ENCODE data around the gene MAIP1. TPM values are rescaled to one million over a fixed set of nuclear protein-coding genes. Genes with fewer than 3 reads are reported as not detected.
A peak's percentile ranks its signal among the peaks of the same experiment; 100 is the strongest.

MAIP1 gene
- total and polyA plus RNA-seq, 7 experiments from 2014 or later: 14.5 to 27.8 (median 17.9) TPM

- Histone ChIP-seq H3K4me1 (ENCODE audit: control insufficient read depth in 2 of 2, insufficient read depth in 2 of 2, low read length in 2 of 2) (no peaks in the 10 kb centered on the region), H3K27ac (ENCODE audit: low read depth, low read length) (no peak overlapping the region), H3K27me3 (ENCODE audit: control insufficient read depth in 2 of 2, insufficient read depth in 2 of 2, low read length in 2 of 2) (no peaks in the 10 kb centered on the region), H3K4me3 (ENCODE audit: low read length) (no peak overlapping the region), H3K36me3 (ENCODE audit: control insufficient read depth in 2 of 3, insufficient read depth in 3 of 3, low read length in 3 of 3) (no peaks in the 10 kb centered on the region), H3K9me3 (ENCODE audit: control insufficient read depth in 2 of 3, low read length in 3 of 3) (no peaks in the 10 kb centered on the region)
- Mint-ChIP-seq H3K27ac (peak overlapping the region in 2 of 9 donors; percentile 25 to 68), H3K36me3 (peaks cover 0 to 5% (median 0%) of the 10 kb centered on the region in 5 donors), H3K27me3 (no peaks in the 10 kb centered on the region), H3K4me1 (peaks cover 0 to 8% (median 6%) of the 10 kb centered on the region in 7 donors), H3K9me3 (peaks cover 0 to 5% (median 0%) of the 10 kb centered on the region in 11 donors), H3K4me3 (no peak overlapping the region)
- intact Hi-C loops (cut with micrococcal nuclease): loop anchor here in 1 of 2 donors (1.0 kb wide), 1 partner anchor 486 kb away; no protein-coding TSS in a partner anchor
- ATAC-seq: peak; percentile 74
- DNase-seq: peak in 8 of 9 donors; percentile 28 to 53 (median 41)
- POLR2A ChIA-PET: interaction anchor here (1.3 kb wide), 1 partner anchor 483 kb away, joined by 4 read pairs; no protein-coding TSS in a partner anchor
- CTCF ChIA-PET: interaction anchor here (0.6 to 1.1 kb wide), 2 partner anchors 13 to 21 kb away, joined by 3 read pairs; no protein-coding TSS in a partner anchor
Measured at GRCh38 chr2:199985625-199986207, 30.3 kb downstream of the MAIP1 start.

- ChIA-PET CTCF (no interaction called here), POLR2A (no interaction called here)
- DNase-seq: no peak
- intact Hi-C loops (cut with micrococcal nuclease): no loop called here
- no peak overlapping the region for H3K27ac ChIP-seq (ENCODE audit: low read depth, low read length)
- no peaks in the 10 kb centered on the region for H3K36me3 ChIP-seq (ENCODE audit: control insufficient read depth in 2 of 3, insufficient read depth in 3 of 3, low read length in 3 of 3)
- H3K4me1 ChIP-seq (ENCODE audit: control insufficient read depth in 2 of 2, insufficient read depth in 2 of 2, low read length in 2 of 2): no peaks in the 10 kb centered on the region
- H3K4me1 Mint-ChIP-seq: peaks cover 0 to 8% (median 6%) of the 10 kb centered on the region in 7 donors
- peaks cover 0 to 4% (median 0%) of the 10 kb centered on the region in 5 donors for H3K36me3 Mint-ChIP-seq
- no peak for ATAC-seq
- H3K9me3 Mint-ChIP-seq: peaks cover 0 to 5% (median 0%) of the 10 kb centered on the region in 11 donors
- no peak overlapping the region for H3K27ac Mint-ChIP-seq
- H3K9me3 ChIP-seq (ENCODE audit: control insufficient read depth in 2 of 3, low read length in 3 of 3): no peaks in the 10 kb centered on the region
- no peak overlapping the region for H3K4me3 ChIP-seq (ENCODE audit: low read length)
- H3K27me3 Mint-ChIP-seq: peaks cover 0 to 1% (median 0%) of the 10 kb centered on the region in 5 donors
- H3K4me3 Mint-ChIP-seq: no peak overlapping the region
- no peaks in the 10 kb centered on the region for H3K27me3 ChIP-seq (ENCODE audit: control insufficient read depth in 2 of 2, insufficient read depth in 2 of 2, low read length in 2 of 2)
Measured at GRCh38 chr2:199987586-199987985, 32.2 kb downstream of the MAIP1 start.

- POLR2A ChIA-PET: no interaction called here
- H3K27ac ChIP-seq (ENCODE audit: low read depth, low read length): no peak overlapping the region
- no peaks in the 10 kb centered on the region for H3K9me3 ChIP-seq (ENCODE audit: control insufficient read depth in 2 of 3, low read length in 3 of 3)
- no peaks in the 10 kb centered on the region for H3K36me3 Mint-ChIP-seq
- no peaks in the 10 kb centered on the region for H3K36me3 ChIP-seq (ENCODE audit: control insufficient read depth in 2 of 3, insufficient read depth in 3 of 3, low read length in 3 of 3)
- H3K27me3 Mint-ChIP-seq: peaks cover 0 to 4% (median 0%) of the 10 kb centered on the region in 5 donors
- peaks cover 0 to 5% (median 0%) of the 10 kb centered on the region in 11 donors for H3K9me3 Mint-ChIP-seq
- no peaks in the 10 kb centered on the region for H3K4me1 ChIP-seq (ENCODE audit: control insufficient read depth in 2 of 2, insufficient read depth in 2 of 2, low read length in 2 of 2)
- intact Hi-C loops (cut with micrococcal nuclease): no loop called here
- CTCF ChIA-PET: no interaction called here
- H3K4me1 Mint-ChIP-seq: peaks cover 0 to 11% (median 6%) of the 10 kb centered on the region in 7 donors
- peak in 1 of 9 donors; percentile 1 for DNase-seq
- no peak overlapping the region for H3K4me3 Mint-ChIP-seq
- H3K27ac Mint-ChIP-seq: no peak overlapping the region
- peak; percentile 20 for ATAC-seq
- no peaks in the 10 kb centered on the region for H3K27me3 ChIP-seq (ENCODE audit: control insufficient read depth in 2 of 2, insufficient read depth in 2 of 2, low read length in 2 of 2)
- H3K4me3 ChIP-seq (ENCODE audit: low read length): no peak overlapping the region
Measured at GRCh38 chr2:199988151-199988550, 32.8 kb downstream of the MAIP1 start.

- Histone ChIP-seq H3K27ac (ENCODE audit: low read depth, low read length) (no peak overlapping the region), H3K4me1 (ENCODE audit: control insufficient read depth in 2 of 2, insufficient read depth in 2 of 2, low read length in 2 of 2) (no peaks in the 10 kb centered on the region), H3K36me3 (ENCODE audit: control insufficient read depth in 2 of 3, insufficient read depth in 3 of 3, low read length in 3 of 3) (no peaks in the 10 kb centered on the region), H3K4me3 (ENCODE audit: low read length) (no peak overlapping the region), H3K27me3 (ENCODE audit: control insufficient read depth in 2 of 2, insufficient read depth in 2 of 2, low read length in 2 of 2) (no peaks in the 10 kb centered on the region), H3K9me3 (ENCODE audit: control insufficient read depth in 2 of 3, low read length in 3 of 3) (no peaks in the 10 kb centered on the region)
- CTCF ChIA-PET: interaction anchor here (1.1 kb wide), 1 partner anchor 15 kb away, joined by 3 read pairs; no protein-coding TSS in a partner anchor
- no peak for DNase-seq
- no peak overlapping the region for H3K27ac Mint-ChIP-seq
- H3K27me3 Mint-ChIP-seq: peaks cover 0 to 4% (median 0%) of the 10 kb centered on the region in 5 donors
- no peak overlapping the region for H3K4me3 Mint-ChIP-seq
- ATAC-seq: no peak
- peaks cover 0 to 11% (median 6%) of the 10 kb centered on the region in 7 donors for H3K4me1 Mint-ChIP-seq
- intact Hi-C loops (cut with micrococcal nuclease): no loop called here
- no peaks in the 10 kb centered on the region for H3K36me3 Mint-ChIP-seq
- H3K9me3 Mint-ChIP-seq: peaks cover 0 to 5% (median 0%) of the 10 kb centered on the region in 11 donors
- POLR2A ChIA-PET: no interaction called here
Measured at GRCh38 chr2:199989822-199990221, 34.4 kb downstream of the MAIP1 start.

GRCh38 chr2:199991691-199992090 lies 36.3 kb downstream of the MAIP1 start:
- ChIA-PET CTCF (no interaction called here), POLR2A (no interaction called here)
- H3K4me1 Mint-ChIP-seq: peaks cover 0 to 3% (median 0%) of the 10 kb centered on the region in 7 donors

GRCh38 chr2:199992296-199992695 lies 36.9 kb downstream of the MAIP1 start:
- ChIA-PET POLR2A (no interaction called here), CTCF (no interaction called here)
- H3K9me3 ChIP-seq (ENCODE audit: control insufficient read depth in 2 of 3, low read length in 3 of 3): no peaks in the 10 kb centered on the region
- peaks cover 0 to 3% (median 0%) of the 10 kb centered on the region in 5 donors for H3K36me3 Mint-ChIP-seq
- intact Hi-C loops (cut with micrococcal nuclease): no loop called here
- peaks cover 0 to 3% (median 0%) of the 10 kb centered on the region in 7 donors for H3K4me1 Mint-ChIP-seq
- no peaks in the 10 kb centered on the region for H3K9me3 Mint-ChIP-seq
- peaks cover 0 to 6% (median 0%) of the 10 kb centered on the region in 5 donors for H3K27me3 Mint-ChIP-seq
- no peak overlapping the region for H3K4me3 Mint-ChIP-seq
- H3K4me1 ChIP-seq (ENCODE audit: control insufficient read depth in 2 of 2, insufficient read depth in 2 of 2, low read length in 2 of 2): no peaks in the 10 kb centered on the region
- no peak overlapping the region for H3K27ac Mint-ChIP-seq
- ATAC-seq: no peak
- DNase-seq: no peak
- H3K27ac ChIP-seq (ENCODE audit: low read depth, low read length): no peak overlapping the region
- H3K36me3 ChIP-seq (ENCODE audit: control insufficient read depth in 2 of 3, insufficient read depth in 3 of 3, low read length in 3 of 3): no peaks in the 10 kb centered on the region
- H3K4me3 ChIP-seq (ENCODE audit: low read length): no peak overlapping the region
- H3K27me3 ChIP-seq (ENCODE audit: control insufficient read depth in 2 of 2, insufficient read depth in 2 of 2, low read length in 2 of 2): no peaks in the 10 kb centered on the region

More at GRCh38 chr2:199991691-199992090, 36.3 kb downstream of the MAIP1 start:
- no peak overlapping the region for H3K4me3 Mint-ChIP-seq
- no peak for DNase-seq
- no peak overlapping the region for H3K27ac Mint-ChIP-seq
- no peaks in the 10 kb centered on the region for H3K36me3 ChIP-seq (ENCODE audit: control insufficient read depth in 2 of 3, insufficient read depth in 3 of 3, low read length in 3 of 3)
- no peak overlapping the region for H3K4me3 ChIP-seq (ENCODE audit: low read length)
- peaks cover 0 to 3% (median 0%) of the 10 kb centered on the region in 5 donors for H3K36me3 Mint-ChIP-seq
- H3K27ac ChIP-seq (ENCODE audit: low read depth, low read length): no peak overlapping the region
- H3K27me3 Mint-ChIP-seq: peaks cover 0 to 6% (median 0%) of the 10 kb centered on the region in 5 donors
- no peaks in the 10 kb centered on the region for H3K4me1 ChIP-seq (ENCODE audit: control insufficient read depth in 2 of 2, insufficient read depth in 2 of 2, low read length in 2 of 2)
- H3K9me3 Mint-ChIP-seq: no peaks in the 10 kb centered on the region
- H3K9me3 ChIP-seq (ENCODE audit: control insufficient read depth in 2 of 3, low read length in 3 of 3): no peaks in the 10 kb centered on the region
- H3K27me3 ChIP-seq (ENCODE audit: control insufficient read depth in 2 of 2, insufficient read depth in 2 of 2, low read length in 2 of 2): no peaks in the 10 kb centered on the region
- intact Hi-C loops (cut with micrococcal nuclease): no loop called here
- ATAC-seq: no peak

- Mint-ChIP-seq H3K27ac (no peak overlapping the region), H3K36me3 (peaks cover 0 to 3% (median 0%) of the 10 kb centered on the region in 5 donors), H3K4me1 (peaks cover 0 to 3% (median 0%) of the 10 kb centered on the region in 7 donors), H3K9me3 (no peaks in the 10 kb centered on the region), H3K4me3 (no peak overlapping the region), H3K27me3 (peaks cover 0 to 6% (median 0%) of the 10 kb centered on the region in 5 donors)
- H3K36me3 ChIP-seq (ENCODE audit: control insufficient read depth in 2 of 3, insufficient read depth in 3 of 3, low read length in 3 of 3): no peaks in the 10 kb centered on the region
- ATAC-seq (no peak), DNase-seq (no peak)
- no peak overlapping the region for H3K4me3 ChIP-seq (ENCODE audit: low read length)
- H3K4me1 ChIP-seq (ENCODE audit: control insufficient read depth in 2 of 2, insufficient read depth in 2 of 2, low read length in 2 of 2): no peaks in the 10 kb centered on the region
- ChIA-PET POLR2A (no interaction called here), CTCF (no interaction called here)
- no peak overlapping the region for H3K27ac ChIP-seq (ENCODE audit: low read depth, low read length)
- no peaks in the 10 kb centered on the region for H3K27me3 ChIP-seq (ENCODE audit: control insufficient read depth in 2 of 2, insufficient read depth in 2 of 2, low read length in 2 of 2)
- H3K9me3 ChIP-seq (ENCODE audit: control insufficient read depth in 2 of 3, low read length in 3 of 3): no peaks in the 10 kb centered on the region
- intact Hi-C loops (cut with micrococcal nuclease): no loop called here
Measured at GRCh38 chr2:199994371-199994770, 39.0 kb downstream of the MAIP1 start.
